HPDE6-E6E7 (cell line): ENCODE measurements around the gene MFF.

Experiments used
- DNase-seq: peaks from one replicate; pipeline ENCODE4 v3.0.0; 2011; ENCODE audit warnings: missing footprints; ENCODE audit errors: extremely low spot score

Gene MFF

GRCh38 chr2:227406177-227407031 lies 81.4 kb downstream of the MFF start:
- DNase-seq, result peak; percentile 67
